ENCODE measurements around the gene GP5.

The GP5 gene

DNA sequence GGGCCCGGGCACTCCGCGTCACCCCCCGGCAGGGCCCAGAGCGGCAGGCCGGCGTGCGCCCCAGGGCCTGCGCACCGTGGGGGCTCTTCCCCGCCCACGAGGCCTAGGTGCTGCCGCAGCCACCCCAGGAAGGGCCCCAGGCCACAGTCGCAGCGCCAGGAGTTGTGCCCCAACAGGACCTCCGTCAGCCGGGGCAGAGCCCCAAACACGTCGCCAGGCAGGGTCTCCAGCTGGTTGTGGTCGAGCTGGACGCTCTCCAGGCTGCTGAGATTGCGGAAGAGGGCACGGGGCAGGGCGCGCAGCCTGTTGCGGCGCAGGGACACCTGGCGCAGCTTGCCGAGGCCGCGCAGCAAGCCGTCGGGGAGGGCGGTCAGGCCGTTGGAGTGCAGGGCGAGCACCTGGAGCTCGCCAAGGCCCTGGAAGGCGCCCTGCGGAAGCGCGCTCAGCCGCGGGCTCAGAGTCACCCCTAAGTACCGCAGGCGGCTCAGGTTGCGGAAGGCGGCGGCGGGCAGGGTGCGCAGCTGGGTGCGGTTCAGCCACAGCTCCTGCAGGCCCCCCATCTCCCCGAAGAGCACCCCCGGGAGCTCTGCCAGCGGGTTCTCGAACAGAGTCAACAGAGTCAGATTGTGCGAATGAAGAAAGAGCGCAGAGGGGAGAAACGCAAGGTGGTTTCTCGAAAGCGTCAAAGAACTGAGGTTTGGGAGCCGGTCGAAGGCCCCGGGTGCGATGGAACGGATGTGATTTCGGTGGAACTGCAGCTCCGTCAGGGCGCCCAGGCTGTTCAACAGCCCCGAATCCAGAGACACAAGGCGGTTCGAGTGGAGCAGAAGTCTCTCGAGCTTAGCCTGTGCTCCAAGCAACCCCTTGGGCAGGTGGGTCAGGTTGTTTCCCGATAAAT, 2.0 kb downstream of the GP5 start:
- peak; percentile 29 for DNase-seq

DNA sequence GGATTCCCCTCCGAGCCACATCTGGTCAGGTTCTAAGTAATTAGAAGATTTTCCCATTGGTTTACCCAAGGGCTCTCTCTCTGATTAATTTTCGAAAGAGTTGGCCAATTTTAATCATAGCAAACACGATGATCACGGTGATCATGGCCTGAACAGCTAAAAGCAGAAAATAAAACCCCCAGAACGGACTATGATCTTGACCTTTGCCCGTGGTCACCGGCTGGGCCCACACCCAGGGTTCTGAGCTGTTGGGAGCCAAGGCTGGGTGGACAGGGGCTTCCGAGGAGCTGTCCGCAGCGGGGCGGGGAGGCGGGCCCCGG, 2.6 kb downstream of the GP5 start:
- no peak for DNase-seq

DNA sequence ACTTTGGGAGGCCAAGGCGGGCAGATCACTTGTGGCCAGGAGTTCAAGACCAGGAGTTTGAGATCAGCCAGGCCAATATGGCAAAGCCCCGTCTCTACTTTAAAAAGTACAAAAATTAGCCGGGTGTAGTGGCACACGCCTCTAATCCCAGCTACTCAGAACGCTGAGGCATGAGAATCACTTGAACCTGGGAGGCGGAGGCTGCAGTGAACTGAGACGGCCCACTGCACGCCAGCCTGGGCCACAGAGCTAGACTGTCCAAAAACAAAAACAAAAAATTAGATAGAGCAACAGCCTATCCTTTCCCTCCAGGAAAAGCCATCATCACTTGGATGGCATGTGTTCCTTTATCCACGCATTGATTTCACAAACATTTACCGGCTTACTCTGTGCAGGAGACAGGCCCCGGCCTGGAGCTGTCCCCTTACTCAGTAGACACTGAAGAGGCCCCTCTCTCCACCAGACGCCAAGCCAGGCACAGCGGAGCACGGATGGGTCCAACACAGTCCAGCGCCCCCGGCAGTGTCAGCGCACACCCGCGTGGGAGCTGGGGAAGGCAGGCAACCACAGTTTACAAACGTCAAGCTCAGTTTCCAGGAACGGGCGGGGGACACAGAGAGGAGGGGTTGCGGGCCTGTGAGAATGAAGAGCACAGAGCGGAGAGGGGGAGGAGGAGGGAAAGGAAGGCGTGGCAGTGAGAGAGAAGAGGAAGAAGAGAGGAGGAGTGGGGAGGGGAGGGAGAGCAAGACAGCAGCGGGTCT, 3.1 kb downstream of the GP5 start:
- no peak for DNase-seq

DNA sequence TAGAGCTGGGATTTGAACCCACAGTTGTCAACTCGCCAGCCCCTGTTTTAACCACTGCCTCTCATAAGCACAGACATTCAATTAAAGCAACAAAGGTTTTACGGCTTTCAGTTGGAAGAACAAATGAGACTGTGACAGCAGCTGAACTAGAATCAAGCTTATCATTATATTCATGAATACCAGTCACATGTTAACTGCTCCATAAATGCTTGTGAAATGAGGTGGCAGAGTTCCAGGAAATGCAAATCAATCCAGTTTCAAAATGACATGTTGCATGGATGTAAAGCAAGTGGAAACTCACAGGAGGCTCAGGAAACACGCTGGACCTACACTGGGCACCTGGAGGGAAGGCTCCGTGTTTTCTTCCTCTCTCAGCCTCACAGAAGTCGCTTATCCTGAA, 3.9 kb downstream of the GP5 start:
- no peak for DNase-seq

- no peak for DNase-seq
These were observed 6.5 kb downstream of the GP5 start for GRCh38 chr3:194392576-194392975.

- no peak for DNase-seq
These were observed 8.2 kb downstream of the GP5 start for GRCh38 chr3:194390835-194391234.

- DNase-seq: no peak
These were observed 9.8 kb downstream of the GP5 start for GRCh38 chr3:194389269-194389668.

DNA sequence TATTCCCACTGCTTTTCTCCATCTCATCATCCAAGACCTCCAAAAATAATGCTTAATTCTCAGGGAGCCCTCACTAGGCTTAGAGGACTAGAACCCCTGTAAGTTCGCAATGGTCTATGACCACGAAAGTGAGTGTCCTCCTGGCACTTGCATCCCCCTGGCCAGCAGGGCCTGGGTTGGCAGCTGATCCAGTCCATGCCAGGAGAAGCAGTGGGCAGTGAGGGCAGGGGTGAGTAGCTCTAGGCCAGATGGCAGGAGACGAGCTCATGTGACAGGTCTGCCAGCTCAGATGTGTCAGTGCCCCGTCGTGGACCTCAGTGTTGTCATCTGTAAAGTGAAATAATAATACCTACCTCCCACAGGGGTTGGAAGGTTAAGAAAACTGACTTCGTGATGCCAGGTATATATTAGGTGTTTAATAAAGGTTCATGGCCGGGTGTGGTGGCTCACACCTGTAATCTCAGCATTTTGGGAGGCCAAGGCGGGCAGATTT, 11.1 kb downstream of the GP5 start:
- DNase-seq: no peak

- DNase-seq: no peak
These were observed 11.8 kb downstream of the GP5 start for GRCh38 chr3:194387276-194387675.

DNA sequence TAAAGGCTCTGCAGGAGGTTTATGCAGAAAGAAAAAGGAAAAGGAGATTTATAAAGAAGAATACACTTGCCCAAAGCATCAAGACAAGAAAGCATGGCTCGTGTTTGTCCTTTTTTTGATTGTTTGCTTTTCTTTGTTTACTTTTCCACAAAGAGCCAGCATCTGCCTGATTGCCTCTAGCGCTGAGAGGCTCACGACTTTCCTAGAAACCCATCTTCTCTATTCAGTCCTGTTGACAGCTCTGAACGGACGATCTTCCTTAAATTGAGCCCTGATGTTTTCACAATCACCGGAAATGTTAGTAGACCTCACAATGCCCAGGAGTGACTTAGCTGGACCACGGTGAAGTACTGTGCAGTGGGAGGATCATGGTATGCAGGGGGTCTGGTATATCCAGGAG, 12.4 kb downstream of the GP5 start:
- DNase-seq: no peak

- no peak for DNase-seq
These were observed 13.0 kb downstream of the GP5 start for GRCh38 chr3:194386066-194386465.

DNA sequence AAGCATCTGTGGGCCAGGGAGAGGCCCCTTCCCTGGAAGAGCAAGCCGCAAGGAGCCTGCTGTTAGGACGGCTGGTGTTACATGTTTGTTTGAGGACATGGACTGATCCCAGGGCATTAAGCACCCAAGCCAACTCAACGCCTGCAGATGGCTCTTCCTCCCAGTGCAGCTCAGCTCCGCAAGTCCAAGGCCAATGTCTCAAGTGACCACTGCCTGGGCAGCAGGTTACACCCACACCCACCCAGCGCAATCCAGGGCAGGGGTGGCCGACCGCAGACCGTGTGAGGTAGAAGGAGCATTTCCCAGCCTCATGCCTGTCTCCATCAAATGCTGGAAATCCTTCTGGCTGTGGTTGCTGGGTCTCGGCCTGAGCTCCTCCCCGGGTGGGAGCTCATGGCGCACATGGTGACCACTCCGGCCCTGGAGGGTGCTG, 14.5 kb downstream of the GP5 start:
- DNase-seq: no peak

DNA sequence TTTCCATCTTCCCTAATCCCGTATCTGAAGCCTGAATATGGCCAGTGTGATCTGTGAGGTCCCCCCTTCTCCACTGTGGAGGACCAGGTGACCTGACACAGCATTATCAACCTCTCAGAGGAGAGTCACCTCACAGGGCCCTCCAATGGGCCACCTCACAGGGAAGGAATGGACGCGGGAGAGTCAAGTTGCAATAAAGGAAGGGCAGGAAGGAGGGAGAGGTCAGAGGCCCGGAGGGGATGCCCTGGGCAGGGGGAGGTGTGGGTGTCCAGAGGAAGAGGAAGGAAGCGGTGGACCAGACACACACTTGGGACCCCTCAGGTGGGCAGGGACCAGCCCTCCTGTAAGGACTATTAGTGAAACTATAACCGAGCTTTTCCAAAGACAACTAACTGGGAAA, 14.9 kb downstream of the GP5 start:
- no peak for DNase-seq

- DNase-seq: no peak
These were observed 15.7 kb downstream of the GP5 start for GRCh38 chr3:194383276-194383940.

DNA sequence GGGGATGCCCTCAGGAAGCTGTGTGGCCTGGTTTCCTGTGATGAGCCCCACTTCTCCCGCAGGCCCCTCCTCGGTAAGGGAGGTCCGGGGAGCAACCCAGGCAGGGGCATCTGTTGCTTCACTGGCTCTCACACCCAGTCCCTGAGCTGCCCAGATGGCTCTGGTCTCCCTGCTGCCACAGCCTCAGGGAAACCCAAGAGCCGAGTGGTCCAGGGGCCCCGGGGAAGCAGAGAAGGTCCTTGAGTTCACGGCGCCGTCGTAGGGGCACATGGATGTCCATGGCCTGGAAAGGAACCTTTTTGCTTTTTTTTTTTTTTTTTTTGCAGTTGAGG, 16.2 kb downstream of the GP5 start:
- DNase-seq: no peak

DNA sequence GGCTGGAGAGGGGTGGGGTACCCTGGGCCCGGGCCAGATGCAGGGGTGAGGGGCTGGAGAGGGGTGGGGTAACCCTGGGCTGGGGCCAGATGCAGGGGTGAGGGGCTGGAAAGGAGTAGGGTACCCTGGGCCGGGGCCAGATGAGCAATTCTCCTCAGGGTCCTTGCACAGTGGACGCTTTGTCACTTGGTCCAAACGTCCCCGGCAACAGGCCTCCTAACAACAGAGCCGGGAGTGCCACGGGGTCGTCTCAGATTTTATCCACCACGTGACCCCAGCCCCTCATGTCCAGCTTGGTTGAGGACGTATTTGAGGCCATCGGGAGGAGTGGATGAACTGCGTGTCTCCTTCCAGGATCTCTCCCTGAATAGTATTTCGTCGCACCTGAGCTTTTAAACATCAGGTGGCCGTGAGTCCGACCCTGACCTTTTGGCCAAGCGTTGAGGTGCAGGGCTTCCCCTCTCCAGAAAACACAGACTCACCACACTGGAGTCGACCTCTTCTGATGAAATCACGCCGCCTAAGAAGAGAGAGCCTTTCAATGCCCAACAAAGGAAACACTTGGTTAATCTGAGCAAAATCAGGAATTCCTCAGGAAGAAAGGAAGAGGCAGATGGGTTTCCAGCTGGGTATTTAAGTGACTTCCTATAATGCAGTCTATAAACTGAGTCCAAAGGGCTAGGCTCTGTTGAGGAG, 16.7 kb downstream of the GP5 start:
- DNase-seq: no peak

- DNase-seq: no peak
These were observed 17.6 kb downstream of the GP5 start for GRCh38 chr3:194381460-194381875.

DNA sequence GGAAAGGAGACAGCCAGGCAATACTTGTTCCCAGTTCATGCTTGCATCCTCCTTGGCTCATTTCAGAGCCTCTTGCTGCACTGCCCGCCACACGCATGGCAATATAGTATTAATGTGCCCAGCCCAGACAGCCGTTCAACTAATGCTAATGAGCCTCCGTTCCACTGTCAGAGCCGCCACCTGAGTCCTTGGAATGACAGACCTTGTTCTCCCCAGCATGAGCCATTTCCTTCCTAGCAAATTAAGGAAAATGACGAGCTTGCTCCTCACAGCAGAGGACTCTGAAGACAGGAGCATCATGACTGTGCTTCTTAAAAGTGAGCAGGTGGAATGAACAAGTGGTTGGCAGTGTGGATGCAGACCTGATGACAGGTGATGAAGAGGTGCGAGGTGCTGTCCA, 18.7 kb downstream of the GP5 start:
- DNase-seq: no peak

- no peak for DNase-seq
These were observed 19.4 kb downstream of the GP5 start for GRCh38 chr3:194379651-194380050.

DNA sequence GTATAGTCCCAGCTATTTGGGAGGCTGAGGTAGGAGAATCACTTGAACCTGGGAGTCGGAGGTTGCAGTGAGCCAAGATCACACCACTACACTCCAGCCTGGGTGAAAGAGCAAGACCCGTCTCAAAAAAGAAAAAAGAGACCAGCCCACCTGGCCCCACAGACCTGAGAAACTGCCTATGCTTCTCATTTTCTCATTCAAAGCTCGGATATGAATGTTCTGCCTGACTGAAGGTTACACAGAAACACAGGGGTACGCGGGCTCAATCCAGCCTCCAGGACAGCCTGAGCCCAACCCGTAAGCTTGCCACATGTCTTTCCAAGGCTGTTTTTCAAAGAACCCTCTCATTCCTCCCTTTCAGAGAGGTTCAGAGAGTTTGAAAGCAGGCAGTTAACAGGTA, 19.8 kb downstream of the GP5 start:
- no peak for DNase-seq

DNA sequence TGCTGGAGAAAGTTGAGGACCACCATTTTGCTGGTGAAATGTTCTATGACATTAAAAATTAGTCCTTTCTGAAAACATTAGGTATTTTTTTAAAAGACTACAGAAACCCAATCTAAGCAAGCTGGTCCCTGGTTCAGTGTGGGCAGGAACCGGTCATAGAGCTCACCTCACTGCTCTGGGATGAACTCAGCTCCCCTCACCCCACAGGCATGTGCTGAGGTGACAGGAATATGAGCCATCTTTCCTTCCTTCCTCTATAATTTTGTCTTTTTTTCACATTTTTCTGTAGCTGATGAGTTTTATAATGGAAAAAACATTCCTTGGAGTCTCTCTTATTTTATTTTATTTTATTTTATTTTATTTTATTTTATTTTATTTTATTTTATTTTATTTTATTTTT, 21.4 kb downstream of the GP5 start:
- DNase-seq: no peak

- no peak for DNase-seq
These were observed 22.9 kb downstream of the GP5 start for GRCh38 chr3:194376241-194376560.

- peak; percentile 90 for DNase-seq
These were observed 23.4 kb downstream of the GP5 start for GRCh38 chr3:194375473-194376240.

All from NCI-H524 treated with DMSO at 0.1 percent for 48 hours (cell line).